ENCODE results near the gene DMBX1. TPM values are rescaled to one million over a fixed set of nuclear protein-coding genes. Genes with fewer than 3 reads are reported as not detected.

The DMBX1 gene
- polyA plus RNA-seq, 1 donor from 2014 or later = 0.28 TPM

- H3K9ac ChIP-seq (ENCODE audit: low read length) = no peak overlapping the region
- peaks cover 3% of the 10 kb centered on the region for H3K27me3 ChIP-seq (ENCODE audit: insufficient read depth, low read depth, low read length)
- no peaks in the 10 kb centered on the region for H3K9me3 ChIP-seq (ENCODE audit: low read length)
- H3K27ac ChIP-seq (ENCODE audit: low read length) = no peak overlapping the region
- TF ChIP-seq RAD21 (conservative IDR thresholded peaks at IDR 0.05) = no peak
- no peak for TF ChIP-seq POLR2AphosphoS5 (IDR thresholded peaks at IDR 0.05)
- TF ChIP-seq TAF1 (IDR thresholded peaks at IDR 0.05; ENCODE audit: low read depth) = no peak
- no peak for TF ChIP-seq CTCF (IDR thresholded peaks at IDR 0.05; ENCODE audit: poor library complexity, severe bottlenecking)
- no peak for TF ChIP-seq MXI1 (conservative IDR thresholded peaks at IDR 0.05; ENCODE audit: poor library complexity, severe bottlenecking)
- no peak for TF ChIP-seq SMC3 (conservative IDR thresholded peaks at IDR 0.05; ENCODE audit: poor library complexity)
- TF ChIP-seq EZH2 (IDR thresholded peaks at IDR 0.05; ENCODE audit: borderline replicate concordance, insufficient read depth, low read length, poor library complexity, severe bottlenecking) = no peak
- no peak for TF ChIP-seq EP300 (conservative IDR thresholded peaks at IDR 0.05; ENCODE audit: poor library complexity, severe bottlenecking)
- no peak for TF ChIP-seq REST (IDR thresholded peaks at IDR 0.05; ENCODE audit: borderline replicate concordance)
- H3K4me2 ChIP-seq (ENCODE audit: low read length) = no peak overlapping the region
- H3K36me3 ChIP-seq (ENCODE audit: insufficient read depth, low read length) = no peaks in the 10 kb centered on the region
- H4K20me1 ChIP-seq (ENCODE audit: insufficient read depth) = no peaks in the 10 kb centered on the region
- H3K79me2 ChIP-seq (replicated peaks; ENCODE audit: insufficient read depth, low read length) = no peaks in the 10 kb centered on the region
- H3K4me3 ChIP-seq (ENCODE audit: low read length) = no peak overlapping the region
- no peaks in the 10 kb centered on the region for H3K9me2 ChIP-seq (ENCODE audit: insufficient read depth, low read length)
- H3F3A ChIP-seq (ENCODE audit: insufficient read depth, low read length, poor library complexity, severe bottlenecking) = no peaks in the 10 kb centered on the region
- no peak overlapping the region for H2AFZ ChIP-seq (ENCODE audit: low read depth, low read length)
These were observed 26.7 kb downstream of the DMBX1 start for GRCh38 chr1:46516200-46516950.

GRCh38 chr1:46517010-46517600 lies 27.5 kb downstream of the DMBX1 start:
- Histone ChIP-seq H3K9ac (ENCODE audit: low read length) (no peak overlapping the region), H4K20me1 (ENCODE audit: insufficient read depth) (no peaks in the 10 kb centered on the region), H3K4me3 (ENCODE audit: low read length) (no peak overlapping the region), H2AFZ (ENCODE audit: low read depth, low read length) (no peak overlapping the region), H3K27ac (ENCODE audit: low read length) (no peak overlapping the region), H3K4me2 (ENCODE audit: low read length) (no peak overlapping the region), H3K9me2 (ENCODE audit: insufficient read depth, low read length) (no peaks in the 10 kb centered on the region), H3K9me3 (ENCODE audit: low read length) (no peaks in the 10 kb centered on the region), H3K36me3 (ENCODE audit: insufficient read depth, low read length) (no peaks in the 10 kb centered on the region), H3K27me3 (ENCODE audit: insufficient read depth, low read depth, low read length) (peaks cover 3% of the 10 kb centered on the region), H3F3A (ENCODE audit: insufficient read depth, low read length, poor library complexity, severe bottlenecking) (no peaks in the 10 kb centered on the region), H3K79me2 (replicated peaks; ENCODE audit: insufficient read depth, low read length) (no peaks in the 10 kb centered on the region)
- no peak for TF ChIP-seq POLR2AphosphoS5 (IDR thresholded peaks at IDR 0.05)
- no peak for TF ChIP-seq RAD21 (conservative IDR thresholded peaks at IDR 0.05)
- no peak for TF ChIP-seq EP300 (conservative IDR thresholded peaks at IDR 0.05; ENCODE audit: poor library complexity, severe bottlenecking)
- TF ChIP-seq REST (IDR thresholded peaks at IDR 0.05; ENCODE audit: borderline replicate concordance) = no peak
- no peak for TF ChIP-seq SMC3 (conservative IDR thresholded peaks at IDR 0.05; ENCODE audit: poor library complexity)
- TF ChIP-seq TAF1 (IDR thresholded peaks at IDR 0.05; ENCODE audit: low read depth) = no peak
- TF ChIP-seq MXI1 (conservative IDR thresholded peaks at IDR 0.05; ENCODE audit: poor library complexity, severe bottlenecking) = no peak
- no peak for TF ChIP-seq CTCF (IDR thresholded peaks at IDR 0.05; ENCODE audit: poor library complexity, severe bottlenecking)
- TF ChIP-seq EZH2 (IDR thresholded peaks at IDR 0.05; ENCODE audit: borderline replicate concordance, insufficient read depth, low read length, poor library complexity, severe bottlenecking) = no peak

All from neural cell (in vitro differentiated cells).